ENCODE data around the gene GATA5. TPM values are rescaled to one million over a fixed set of nuclear protein-coding genes. Genes with fewer than 3 reads are reported as not detected.

Gene GATA5
- total RNA-seq, 1 donor: not detected

DNA sequence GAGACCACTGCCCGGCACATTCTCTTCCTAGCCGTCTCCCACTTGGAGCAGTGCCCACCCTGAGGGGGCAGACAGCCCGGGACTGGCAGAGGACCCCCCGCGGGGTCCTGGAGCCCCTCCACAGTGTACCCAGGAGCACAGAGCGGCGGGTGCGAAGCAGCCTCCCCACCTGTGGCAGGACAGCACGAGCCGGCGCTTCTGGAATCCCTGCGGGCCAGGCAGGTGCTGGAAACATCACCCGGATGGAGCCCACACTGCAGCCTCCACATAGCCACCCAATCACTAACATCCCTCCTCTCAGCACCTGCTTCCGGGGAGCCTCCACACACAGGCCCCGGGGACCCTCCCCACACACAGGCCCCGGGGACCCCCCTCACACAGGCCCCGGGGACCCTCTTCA, 18.7 kb downstream of the GATA5 start:
- TF ChIP-seq, protein P1, sequence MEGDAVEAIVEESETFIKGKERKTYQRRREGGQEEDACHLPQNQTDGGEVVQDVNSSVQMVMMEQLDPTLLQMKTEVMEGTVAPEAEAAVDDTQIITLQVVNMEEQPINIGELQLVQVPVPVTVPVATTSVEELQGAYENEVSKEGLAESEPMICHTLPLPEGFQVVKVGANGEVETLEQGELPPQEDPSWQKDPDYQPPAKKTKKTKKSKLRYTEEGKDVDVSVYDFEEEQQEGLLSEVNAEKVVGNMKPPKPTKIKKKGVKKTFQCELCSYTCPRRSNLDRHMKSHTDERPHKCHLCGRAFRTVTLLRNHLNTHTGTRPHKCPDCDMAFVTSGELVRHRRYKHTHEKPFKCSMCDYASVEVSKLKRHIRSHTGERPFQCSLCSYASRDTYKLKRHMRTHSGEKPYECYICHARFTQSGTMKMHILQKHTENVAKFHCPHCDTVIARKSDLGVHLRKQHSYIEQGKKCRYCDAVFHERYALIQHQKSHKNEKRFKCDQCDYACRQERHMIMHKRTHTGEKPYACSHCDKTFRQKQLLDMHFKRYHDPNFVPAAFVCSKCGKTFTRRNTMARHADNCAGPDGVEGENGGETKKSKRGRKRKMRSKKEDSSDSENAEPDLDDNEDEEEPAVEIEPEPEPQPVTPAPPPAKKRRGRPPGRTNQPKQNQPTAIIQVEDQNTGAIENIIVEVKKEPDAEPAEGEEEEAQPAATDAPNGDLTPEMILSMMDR (IDR thresholded peaks at IDR 0.05; ENCODE audit: insufficient read depth, low read depth, low read length): no peak
- no peak for DNase-seq (ENCODE audit: low read depth)
- no peak overlapping the region for H3K4me3 ChIP-seq (ENCODE audit: low read depth, low read length)

DNA sequence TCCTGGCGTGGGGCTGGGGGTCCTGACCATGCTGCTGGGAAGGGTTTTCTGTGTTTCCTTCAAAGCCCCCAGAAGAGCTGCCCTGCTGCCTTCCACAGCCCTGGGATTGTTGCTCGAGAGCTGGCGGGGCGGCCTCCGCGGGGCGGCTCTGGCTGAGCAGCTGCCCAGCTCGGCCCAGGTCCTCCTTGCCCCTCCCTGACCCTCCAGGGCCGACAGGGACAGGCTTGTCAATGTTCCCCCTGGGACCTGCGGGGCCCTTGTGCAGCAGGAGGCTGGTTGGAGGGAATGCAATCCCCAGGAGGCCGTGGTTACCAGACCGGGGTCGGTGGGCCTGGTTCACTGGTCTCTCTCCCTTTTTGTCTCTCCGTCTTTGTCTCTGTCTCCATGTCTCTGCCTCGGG, 19.9 kb downstream of the GATA5 start:
- TF ChIP-seq, protein P1 (IDR thresholded peaks at IDR 0.05; ENCODE audit: insufficient read depth, low read depth, low read length): no peak
- H3K4me3 ChIP-seq (ENCODE audit: low read depth, low read length): no peak overlapping the region
- no peak for DNase-seq (ENCODE audit: low read depth)

DNA sequence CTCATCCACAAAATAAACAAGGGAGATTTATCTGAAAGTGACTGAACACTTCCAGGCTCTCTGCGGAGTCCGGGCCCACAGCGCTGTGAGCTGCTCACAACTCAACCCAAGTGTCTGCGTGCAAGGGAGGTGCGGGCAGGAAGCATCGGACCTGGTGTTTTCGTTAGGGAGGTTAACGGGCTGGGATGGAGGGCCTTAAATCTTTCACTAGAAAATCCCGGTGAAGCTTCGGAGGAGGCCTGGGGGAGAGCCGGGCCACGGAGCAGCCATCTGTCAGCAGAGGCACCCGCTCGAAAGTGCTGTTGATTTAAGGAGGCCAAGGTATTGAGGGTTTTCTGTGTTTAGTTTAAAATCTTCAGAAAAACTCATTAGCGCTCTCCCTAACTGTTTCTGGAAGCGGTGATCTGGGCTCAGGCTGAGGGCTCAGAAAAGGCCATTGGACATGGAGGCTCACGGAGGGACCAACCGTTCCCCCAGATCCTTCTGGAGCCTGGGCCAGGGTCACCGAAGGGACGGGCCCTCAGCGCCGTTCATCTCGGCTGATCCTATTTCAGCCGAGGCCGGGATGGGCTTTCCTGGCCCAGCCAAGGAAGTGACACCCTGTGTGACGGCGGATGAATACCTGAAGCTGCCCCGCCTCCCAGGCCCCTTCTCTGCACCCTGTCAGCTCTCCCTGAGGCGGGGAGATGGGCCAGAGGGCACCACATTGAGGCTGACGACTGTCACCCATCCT, 20.7 kb downstream of the GATA5 start:
- TF ChIP-seq, protein P1 (IDR thresholded peaks at IDR 0.05; ENCODE audit: insufficient read depth, low read depth, low read length): no peak
- H3K4me3 ChIP-seq (ENCODE audit: low read depth, low read length): no peak overlapping the region
- no peak for DNase-seq (ENCODE audit: low read depth)

DNA sequence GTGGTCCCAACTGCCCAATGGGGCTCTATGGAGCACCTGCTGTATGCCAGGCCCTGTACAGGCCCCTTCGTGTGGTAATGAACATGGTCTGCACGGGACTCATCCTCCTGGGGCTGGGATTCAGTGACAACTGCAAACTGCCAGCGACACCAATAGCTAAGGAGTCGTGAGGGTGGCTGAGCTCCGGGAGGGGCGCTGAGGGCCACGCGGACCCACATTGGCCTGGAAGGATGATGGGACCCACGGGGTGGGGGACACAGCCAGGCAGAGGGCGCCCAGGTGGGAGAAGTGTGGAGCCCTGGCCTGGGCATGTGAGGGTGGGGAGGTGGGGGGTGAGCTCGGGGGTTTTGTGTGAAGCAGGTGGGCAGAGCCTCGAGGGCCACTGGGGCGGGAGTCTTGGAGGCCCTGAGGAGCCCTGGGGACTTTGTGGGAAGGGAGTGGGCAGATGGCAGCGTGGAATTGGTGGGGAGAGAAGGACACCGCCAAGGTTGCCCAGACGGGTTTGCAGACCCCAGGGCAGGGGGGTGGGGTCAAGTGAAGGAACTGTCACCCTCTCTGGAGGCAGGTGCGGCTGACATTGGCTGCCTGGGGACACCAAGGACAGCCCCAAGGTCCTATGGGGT, 22.5 kb downstream of the GATA5 start:
- TF ChIP-seq, protein P1 (IDR thresholded peaks at IDR 0.05; ENCODE audit: insufficient read depth, low read depth, low read length): no peak
- no peak overlapping the region for H3K4me3 ChIP-seq (ENCODE audit: low read depth, low read length)
- no peak for DNase-seq (ENCODE audit: low read depth)

DNA sequence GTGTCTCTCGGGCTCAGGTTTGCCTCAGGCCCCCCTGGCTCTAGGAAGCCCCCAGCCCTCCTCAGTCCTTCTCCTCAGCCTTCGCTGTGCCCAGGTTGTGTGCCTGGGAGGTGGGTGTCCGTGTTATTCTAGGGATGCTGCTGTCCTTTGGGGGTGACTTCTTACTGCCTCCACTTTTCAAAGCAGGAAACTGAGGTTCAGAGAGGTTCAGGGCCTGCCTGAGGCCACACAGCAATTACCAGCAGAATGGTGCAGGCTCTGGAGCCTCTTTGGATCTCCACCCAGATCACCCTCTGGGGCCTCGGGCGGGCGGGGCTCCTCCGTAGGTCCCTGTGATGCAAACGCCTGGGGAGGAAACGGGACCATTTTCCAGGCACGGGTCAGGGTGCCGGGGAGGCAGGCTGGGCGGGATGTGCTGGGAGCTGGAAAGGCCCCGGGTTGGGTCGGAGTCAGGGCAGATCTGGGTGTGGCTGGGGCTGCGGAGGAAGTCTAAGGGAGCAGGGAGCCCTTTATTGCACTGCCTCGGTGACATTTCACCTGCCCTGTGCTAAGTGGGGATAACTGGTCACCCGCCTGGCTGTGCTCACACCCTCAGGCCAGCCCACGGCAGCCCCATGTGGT, 23.2 kb downstream of the GATA5 start:
- TF ChIP-seq, protein P1 (IDR thresholded peaks at IDR 0.05; ENCODE audit: insufficient read depth, low read depth, low read length): no peak
- DNase-seq (ENCODE audit: low read depth): no peak
- H3K4me3 ChIP-seq (ENCODE audit: low read depth, low read length): no peak overlapping the region

DNA sequence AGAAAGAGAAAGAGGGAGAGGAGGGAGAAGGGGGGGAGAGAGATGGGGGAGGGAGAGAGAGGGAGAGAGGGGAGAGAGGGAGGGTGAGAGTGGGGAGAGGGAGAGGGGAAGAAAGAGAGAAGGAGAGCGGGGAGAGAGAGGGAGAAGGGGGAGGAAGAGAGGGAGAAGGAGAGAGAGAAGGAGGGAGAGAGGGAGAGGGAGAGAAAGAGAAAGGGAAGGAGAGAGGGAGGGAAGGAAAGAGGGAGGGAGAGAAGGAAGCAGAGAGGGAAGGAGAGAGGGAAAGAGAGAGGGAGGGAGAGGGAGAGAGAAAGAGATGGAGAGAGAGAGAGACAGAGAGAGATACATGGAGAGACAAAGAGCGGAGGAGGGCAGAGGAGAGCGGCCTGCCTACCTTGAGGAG, 23.8 kb downstream of the GATA5 start:
- no peak overlapping the region for H3K4me3 ChIP-seq (ENCODE audit: low read depth, low read length)
- TF ChIP-seq, protein P1 (IDR thresholded peaks at IDR 0.05; ENCODE audit: insufficient read depth, low read depth, low read length): no peak
- no peak for DNase-seq (ENCODE audit: low read depth)
